ENCODE data around the gene SFT2D3.

The SFT2D3 gene

DNA sequence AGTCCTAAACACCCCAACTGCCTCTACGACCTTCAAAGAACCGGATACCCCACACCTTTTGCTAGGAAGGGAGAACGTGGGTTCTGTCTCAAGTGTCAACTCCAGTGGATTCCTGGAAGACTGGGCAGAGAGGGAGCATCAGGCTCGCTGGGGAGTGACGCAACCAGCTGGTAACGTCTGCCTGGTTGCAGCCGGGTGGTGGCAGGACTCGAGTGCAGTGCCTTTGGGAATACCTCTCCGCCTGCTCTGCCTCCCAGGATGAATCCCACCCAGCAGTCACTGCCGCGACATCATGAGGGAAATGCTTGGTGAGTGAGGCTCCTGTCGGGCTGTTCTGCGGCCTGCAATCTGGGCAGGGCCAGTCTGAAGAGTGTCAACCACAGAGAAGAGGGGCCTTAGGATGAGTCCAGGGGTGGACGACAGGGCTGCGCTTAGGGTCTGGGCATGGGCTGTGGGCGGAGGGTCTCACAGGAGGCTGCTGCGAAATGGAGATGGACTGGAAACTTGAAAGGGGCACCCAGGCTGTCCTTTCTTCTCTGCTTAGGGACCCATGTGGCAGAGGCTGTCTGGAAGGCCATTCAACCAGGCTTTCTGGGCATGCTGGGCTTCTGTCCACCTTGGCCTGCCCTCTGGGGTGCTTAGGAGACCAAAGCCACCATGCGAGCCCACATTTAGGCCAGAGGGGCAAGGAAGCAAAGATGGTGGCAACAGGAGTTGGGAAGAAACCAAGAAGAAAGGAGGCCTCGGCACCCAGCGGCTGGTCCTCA is 42.5 kb upstream of the SFT2D3 start:
- TF ChIP-seq, protein P1, sequence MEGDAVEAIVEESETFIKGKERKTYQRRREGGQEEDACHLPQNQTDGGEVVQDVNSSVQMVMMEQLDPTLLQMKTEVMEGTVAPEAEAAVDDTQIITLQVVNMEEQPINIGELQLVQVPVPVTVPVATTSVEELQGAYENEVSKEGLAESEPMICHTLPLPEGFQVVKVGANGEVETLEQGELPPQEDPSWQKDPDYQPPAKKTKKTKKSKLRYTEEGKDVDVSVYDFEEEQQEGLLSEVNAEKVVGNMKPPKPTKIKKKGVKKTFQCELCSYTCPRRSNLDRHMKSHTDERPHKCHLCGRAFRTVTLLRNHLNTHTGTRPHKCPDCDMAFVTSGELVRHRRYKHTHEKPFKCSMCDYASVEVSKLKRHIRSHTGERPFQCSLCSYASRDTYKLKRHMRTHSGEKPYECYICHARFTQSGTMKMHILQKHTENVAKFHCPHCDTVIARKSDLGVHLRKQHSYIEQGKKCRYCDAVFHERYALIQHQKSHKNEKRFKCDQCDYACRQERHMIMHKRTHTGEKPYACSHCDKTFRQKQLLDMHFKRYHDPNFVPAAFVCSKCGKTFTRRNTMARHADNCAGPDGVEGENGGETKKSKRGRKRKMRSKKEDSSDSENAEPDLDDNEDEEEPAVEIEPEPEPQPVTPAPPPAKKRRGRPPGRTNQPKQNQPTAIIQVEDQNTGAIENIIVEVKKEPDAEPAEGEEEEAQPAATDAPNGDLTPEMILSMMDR (IDR thresholded peaks at IDR 0.05): no peak
- Mint-ChIP-seq H3K9me3 (no peaks in the 10 kb centered on the region), H3K27me3 (ENCODE audit: low read depth, poor library complexity) (peaks cover 30% of the 10 kb centered on the region), H3K4me1 (peaks cover 29% of the 10 kb centered on the region), H3K27ac (peak overlapping the region; percentile 80), H3K36me3 (ENCODE audit: low read depth) (no peaks in the 10 kb centered on the region), H3K4me3 (no peak overlapping the region)
- DNase-seq: no peak

GRCh38 chr2:127659408-127660290 is 41.6 kb upstream of the SFT2D3 start:
- no peak for DNase-seq
- Mint-ChIP-seq H3K27me3 (ENCODE audit: low read depth, poor library complexity) (peaks cover 36% of the 10 kb centered on the region), H3K27ac (no peak overlapping the region), H3K4me3 (no peak overlapping the region), H3K36me3 (ENCODE audit: low read depth) (no peaks in the 10 kb centered on the region), H3K4me1 (peaks cover 30% of the 10 kb centered on the region), H3K9me3 (no peaks in the 10 kb centered on the region)
- TF ChIP-seq, protein P1 (IDR thresholded peaks at IDR 0.05): no peak

GRCh38 chr2:127660291-127660578 is 41.1 kb upstream of the SFT2D3 start:
- Mint-ChIP-seq H3K27ac (no peak overlapping the region), H3K4me1 (peaks cover 32% of the 10 kb centered on the region), H3K9me3 (no peaks in the 10 kb centered on the region), H3K4me3 (no peak overlapping the region), H3K27me3 (ENCODE audit: low read depth, poor library complexity) (peaks cover 37% of the 10 kb centered on the region), H3K36me3 (ENCODE audit: low read depth) (no peaks in the 10 kb centered on the region)
- TF ChIP-seq, protein P1 (IDR thresholded peaks at IDR 0.05): no peak
- DNase-seq: no peak

GRCh38 chr2:127661072-127661649 is 40.1 kb upstream of the SFT2D3 start:
- H3K27me3 Mint-ChIP-seq (ENCODE audit: low read depth, poor library complexity): peaks cover 46% of the 10 kb centered on the region
- peaks cover 32% of the 10 kb centered on the region for H3K4me1 Mint-ChIP-seq
- no peak for DNase-seq
- TF ChIP-seq, protein P1 (IDR thresholded peaks at IDR 0.05): no peak
- no peak overlapping the region for H3K4me3 Mint-ChIP-seq
- no peaks in the 10 kb centered on the region for H3K36me3 Mint-ChIP-seq (ENCODE audit: low read depth)
- H3K9me3 Mint-ChIP-seq: no peaks in the 10 kb centered on the region
- H3K27ac Mint-ChIP-seq: no peak overlapping the region

DNA sequence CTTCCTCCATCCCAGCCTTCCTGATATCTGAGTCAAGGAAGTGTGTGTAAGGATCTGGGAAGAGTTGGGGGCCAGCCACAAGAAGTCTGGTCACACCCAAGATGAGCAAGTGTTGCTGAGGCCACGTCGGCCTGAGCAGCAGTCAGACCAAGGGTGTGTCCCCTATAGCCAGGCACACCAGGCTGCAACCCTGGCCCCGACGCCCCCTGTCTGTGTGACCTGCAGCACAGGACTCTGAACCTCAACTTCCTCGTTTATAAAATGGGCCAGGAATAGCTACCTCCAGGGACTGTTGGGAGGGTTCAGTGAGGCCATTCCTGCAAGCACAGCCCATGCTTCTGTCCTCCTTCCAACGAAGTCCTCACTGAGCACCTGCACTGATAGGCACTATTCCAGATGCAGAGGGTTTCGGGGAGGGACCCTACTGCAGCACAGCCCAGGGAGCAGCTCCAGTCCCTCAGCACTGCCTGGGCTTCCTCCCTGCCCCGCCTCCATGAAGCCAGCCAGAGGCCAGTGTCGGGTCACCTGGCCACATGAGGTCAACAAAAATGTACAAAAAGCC is 39.3 kb upstream of the SFT2D3 start:
- peaks cover 55% of the 10 kb centered on the region for H3K27me3 Mint-ChIP-seq (ENCODE audit: low read depth, poor library complexity)
- no peaks in the 10 kb centered on the region for H3K9me3 Mint-ChIP-seq
- H3K4me3 Mint-ChIP-seq: no peak overlapping the region
- no peak overlapping the region for H3K27ac Mint-ChIP-seq
- H3K36me3 Mint-ChIP-seq (ENCODE audit: low read depth): no peaks in the 10 kb centered on the region
- peaks cover 32% of the 10 kb centered on the region for H3K4me1 Mint-ChIP-seq
- peak; percentile 3 for DNase-seq
- TF ChIP-seq, protein P1 (IDR thresholded peaks at IDR 0.05): no peak

Measured in nephron progenitor cell (in vitro differentiated cells).